B cell (primary cell): ENCODE measurements around the gene CIT.

ENCODE experiments used
- CTCF ChIP-seq: fragments of 200-600 bp; IDR thresholded peaks from one replicate; pipeline ENCODE4 v1.8.0; 2022; ENCODE audit warnings: antibody characterized with exemption, mild to moderate bottlenecking
- EZH2 ChIP-seq: IDR thresholded peaks from 2 replicates; pipeline ENCODE4 v1.6.1; 2012; ENCODE audit warnings: borderline replicate concordance, low read depth, mild to moderate bottlenecking, moderate library complexity, low read length; ENCODE audit not compliant: insufficient read depth, poor library complexity, severe bottlenecking

- TF ChIP-seq CTCF: no peak
- TF ChIP-seq EZH2: no peak
Measured at GRCh38 chr12:119684711-119685369, 192.3 kb downstream of the CIT start.
